Brain pericyte (primary cell): ENCODE measurements around the gene SEMA4G.

Experiments used
- DNase-seq: peaks from one replicate; pipeline ENCODE4 v3.0.0-alpha.2; 2012; ENCODE audit warnings: low read depth, low spot score

SEMA4G gene

GRCh38 chr10:101007099-101007711 is 37.9 kb downstream of the SEMA4G start:
- no peak for DNase-seq

DNA sequence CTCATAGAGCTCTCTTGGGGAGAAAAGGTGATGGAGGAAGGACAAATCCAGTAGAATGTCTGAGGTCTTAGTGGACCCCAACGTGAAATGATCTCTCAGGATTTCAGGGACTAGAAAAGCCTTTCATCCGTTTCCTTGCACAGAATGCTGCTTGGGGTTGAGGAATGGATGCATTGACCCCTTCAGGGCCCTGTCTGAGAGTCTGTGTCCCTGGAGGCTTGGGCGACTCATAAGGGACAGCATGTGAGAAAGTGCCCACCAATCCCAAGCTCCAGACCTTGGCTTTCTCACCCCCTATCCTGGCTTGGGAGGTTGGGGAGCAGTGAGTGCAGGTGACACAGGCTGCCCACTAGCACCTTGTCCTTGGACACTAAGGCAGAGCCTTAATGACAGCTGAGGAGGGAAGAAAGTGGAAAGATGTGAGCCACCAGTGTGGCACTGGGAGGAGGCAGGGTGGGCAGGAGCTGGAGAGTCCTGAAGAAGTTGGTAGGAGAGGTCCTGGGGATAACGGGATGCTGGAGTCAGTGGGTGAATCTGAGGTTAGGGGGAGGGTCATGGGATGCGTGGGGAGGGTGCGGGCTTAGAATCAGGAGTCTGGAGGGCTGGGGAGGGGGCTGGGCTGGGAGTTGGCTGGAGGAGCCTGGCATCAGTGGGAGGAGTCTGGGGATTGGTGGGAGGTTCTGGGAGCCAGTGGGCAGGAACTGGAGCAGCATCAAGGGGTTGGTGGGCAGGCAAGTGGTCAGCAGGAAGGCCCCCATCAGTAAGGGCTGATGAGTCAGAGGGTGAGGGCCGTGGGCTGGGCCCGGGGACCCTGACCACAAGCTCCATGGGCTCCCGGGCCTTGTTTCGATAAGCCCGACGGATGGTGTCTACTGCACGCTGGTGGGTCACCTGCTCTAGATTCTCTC is 38.9 kb downstream of the SEMA4G start:
- DNase-seq: no peak

- DNase-seq: no peak
Observed at GRCh38 chr10:101008823-101009423, 39.6 kb downstream of the SEMA4G start.

- DNase-seq: no peak
Observed at GRCh38 chr10:101010329-101010728, 41.0 kb downstream of the SEMA4G start.

- DNase-seq: no peak
Observed at GRCh38 chr10:101011517-101012423, 42.5 kb downstream of the SEMA4G start.

- DNase-seq: no peak
Observed at GRCh38 chr10:101012525-101013364, 43.4 kb downstream of the SEMA4G start.

DNA sequence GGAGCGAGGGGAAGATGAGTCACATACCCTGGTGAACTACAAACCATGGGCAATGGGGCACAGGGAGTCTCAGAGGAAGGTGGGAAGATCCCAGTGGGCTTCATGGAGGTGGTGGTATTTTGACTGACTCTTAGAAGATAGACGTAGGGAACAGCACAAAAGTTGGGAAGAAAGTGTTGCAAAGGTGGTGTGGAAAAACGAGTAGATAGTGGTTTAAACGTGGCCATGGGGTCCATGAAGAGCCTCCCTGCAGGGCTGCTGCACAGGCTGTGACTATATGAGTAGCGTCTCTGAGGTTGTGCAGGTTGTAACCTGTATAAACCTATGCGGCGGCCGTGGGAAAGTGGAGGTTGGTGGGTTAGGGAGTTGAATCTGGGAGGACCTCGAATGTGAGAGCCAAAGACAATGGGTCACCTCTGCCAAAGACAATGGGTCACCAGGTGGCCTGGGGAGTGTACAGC is 44.1 kb downstream of the SEMA4G start:
- DNase-seq: no peak

- DNase-seq: no peak
Observed at GRCh38 chr10:101014230-101014884, 45.1 kb downstream of the SEMA4G start.

GRCh38 chr10:101014966-101015581 is 45.8 kb downstream of the SEMA4G start:
- DNase-seq: no peak

DNA sequence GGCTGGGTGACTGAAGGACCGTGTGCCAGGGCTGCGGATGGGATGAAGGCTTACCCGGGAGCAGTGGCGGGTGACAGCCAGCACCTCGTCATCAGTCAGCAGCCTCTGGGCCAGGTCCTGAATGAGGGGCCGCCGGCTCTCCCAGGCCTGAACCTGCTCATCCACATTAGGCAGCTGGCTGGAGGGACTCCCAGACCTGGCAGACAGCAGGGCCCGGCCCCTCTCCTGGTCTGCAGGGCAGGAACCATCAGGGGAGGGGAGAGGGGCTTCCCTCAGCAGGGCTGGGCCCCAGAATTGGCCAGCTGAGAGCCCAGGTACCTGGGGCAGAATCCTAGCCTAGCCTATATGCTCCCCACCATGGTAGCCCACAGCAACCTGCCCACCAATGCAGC is 46.3 kb downstream of the SEMA4G start:
- no peak for DNase-seq

- DNase-seq: no peak
Observed at GRCh38 chr10:101016814-101017213, 47.5 kb downstream of the SEMA4G start.

DNA sequence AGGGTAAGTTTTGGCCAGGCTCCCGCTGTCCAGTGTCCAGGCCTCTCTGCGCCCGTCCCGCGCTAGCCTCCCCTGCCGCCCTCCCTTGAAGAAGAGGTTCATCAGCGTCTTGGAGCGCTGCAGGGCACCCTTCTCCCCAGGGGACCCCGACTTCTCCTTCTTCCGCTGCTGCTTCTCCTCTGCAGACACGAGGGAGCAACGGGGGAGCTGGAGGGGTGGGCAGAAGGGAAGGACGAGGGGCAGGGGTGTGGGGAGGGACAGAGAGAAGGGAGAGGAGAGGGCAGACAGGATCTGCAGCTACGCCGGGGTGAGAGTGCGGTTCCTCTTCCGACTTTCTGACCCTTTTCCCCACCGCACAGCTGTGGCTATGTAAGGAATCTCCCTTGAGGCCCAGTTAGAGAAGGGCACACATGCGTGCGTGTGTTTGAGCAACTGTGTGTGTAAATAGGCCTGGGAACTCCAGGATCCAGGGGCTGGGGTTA is 48.9 kb downstream of the SEMA4G start:
- DNase-seq: no peak

GRCh38 chr10:101018600-101019439 is 49.5 kb downstream of the SEMA4G start:
- DNase-seq: peak; percentile 86
